ENCODE results near the gene OR1N2.
"Not testable (repeated sequence)": the region's sequence is repeated elsewhere in the genome, so short reads cannot be mapped to it uniquely, and the experiment has no call there.

OR1N2 gene, protein sequence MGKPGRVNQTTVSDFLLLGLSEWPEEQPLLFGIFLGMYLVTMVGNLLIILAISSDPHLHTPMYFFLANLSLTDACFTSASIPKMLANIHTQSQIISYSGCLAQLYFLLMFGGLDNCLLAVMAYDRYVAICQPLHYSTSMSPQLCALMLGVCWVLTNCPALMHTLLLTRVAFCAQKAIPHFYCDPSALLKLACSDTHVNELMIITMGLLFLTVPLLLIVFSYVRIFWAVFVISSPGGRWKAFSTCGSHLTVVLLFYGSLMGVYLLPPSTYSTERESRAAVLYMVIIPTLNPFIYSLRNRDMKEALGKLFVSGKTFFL

DNA sequence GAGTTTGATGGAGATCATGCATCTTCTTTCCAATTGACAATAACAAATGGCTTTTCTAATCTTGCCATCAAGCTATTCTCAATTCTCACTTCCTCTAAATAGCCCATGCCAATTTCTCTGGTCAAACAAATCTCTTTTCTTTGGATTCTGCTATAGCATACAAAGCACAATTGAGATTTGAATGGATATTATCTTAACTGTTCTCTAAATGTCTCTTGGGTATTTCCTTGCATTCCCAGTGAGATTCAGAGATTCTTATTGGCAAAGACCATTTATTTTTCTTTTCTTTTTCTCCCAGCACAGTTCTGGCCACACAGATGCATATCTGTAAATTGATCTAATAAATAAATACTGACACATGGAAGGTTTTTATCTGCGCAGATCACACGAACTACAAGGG is at the start of gene OR1N2:
Gene OR1N2 (plus strand): TSS at position 301 of the 400 bp plus-strand sequence. CDS start 100 bp downstream, outside the sequence.
- DNase-seq = no peak

DNA sequence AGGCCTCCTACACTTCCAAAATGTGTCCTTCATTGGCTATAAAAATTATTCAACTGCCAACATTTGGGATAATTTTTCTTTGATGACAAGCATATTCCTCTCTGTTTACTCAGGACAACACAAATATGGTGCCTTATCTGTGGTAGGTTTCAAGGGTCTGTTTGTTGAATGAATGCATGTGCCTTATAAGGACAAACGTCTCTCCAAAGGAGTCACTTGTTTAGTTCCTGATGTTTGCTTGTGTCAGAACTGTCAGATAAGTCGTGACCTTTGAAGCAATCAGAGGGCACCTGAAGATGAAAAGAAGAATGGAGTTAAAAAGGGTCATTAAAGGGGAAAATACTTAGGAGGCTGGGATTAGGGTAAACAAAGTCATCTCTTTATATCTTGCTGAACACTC is 45.9 kb upstream of the OR1N2 start:
- DNase-seq = no peak

DNA sequence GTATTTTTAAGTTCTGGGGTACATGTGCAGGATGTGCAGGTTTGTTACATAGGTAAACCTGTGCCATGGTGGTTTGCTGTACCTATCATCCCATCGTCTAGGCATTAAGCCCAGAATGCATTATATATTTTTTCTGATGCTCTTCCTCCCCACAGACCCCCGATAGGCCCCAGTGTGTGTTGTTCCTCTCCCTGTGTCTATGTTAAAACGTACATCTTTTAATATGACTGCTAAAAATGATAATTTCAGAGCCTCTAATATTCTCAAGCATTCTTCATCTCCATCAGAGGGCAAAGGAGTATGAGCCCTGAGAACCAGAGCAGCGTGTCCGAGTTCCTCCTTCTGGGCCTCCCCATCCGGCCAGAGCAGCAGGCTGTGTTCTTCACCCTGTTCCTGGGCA is 42.4 kb upstream of the OR1N2 start, which contains the start of gene OR1J2:
Gene OR1J2 (plus strand): TSS at position 301 of the 400 bp plus-strand sequence. CDS start 0 bp downstream, at position 301.
- no peak for DNase-seq

DNA sequence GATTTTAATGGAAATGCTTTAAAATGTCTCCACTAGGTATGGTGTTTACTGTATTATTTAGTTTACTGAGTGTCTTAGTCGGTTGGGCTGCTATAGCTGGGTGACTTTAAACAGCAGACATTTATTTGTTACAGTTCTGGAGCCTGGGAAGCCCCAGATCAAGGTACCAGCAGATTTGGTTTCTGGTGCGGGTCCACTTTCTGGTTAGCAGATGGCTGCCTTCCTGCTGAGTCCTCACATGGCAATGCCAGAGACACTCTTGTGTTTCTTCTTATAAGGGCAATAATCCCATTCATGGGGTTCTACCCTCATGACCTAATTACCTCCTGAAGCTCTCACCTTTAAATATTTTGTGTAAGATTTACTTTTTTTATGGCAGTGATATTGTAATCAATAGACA is 34.7 kb upstream of the OR1N2 start:
- DNase-seq = no peak

DNA sequence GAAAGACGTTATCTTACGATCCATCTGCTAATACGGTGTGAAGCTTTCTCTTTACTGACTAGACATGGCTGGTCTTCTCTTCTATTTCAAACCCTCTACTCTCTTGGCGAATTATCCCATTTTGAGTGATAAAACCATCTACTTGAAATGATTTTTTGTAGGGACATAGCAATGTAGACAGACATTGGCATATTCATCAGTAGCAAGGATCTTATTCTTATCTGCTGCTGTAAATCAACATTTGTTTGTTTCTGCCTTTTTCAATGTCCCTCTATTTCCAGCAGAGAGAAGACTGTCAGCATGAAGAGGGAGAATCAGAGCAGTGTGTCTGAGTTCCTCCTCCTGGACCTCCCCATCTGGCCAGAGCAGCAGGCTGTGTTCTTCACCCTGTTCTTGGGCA is 34.1 kb upstream of the OR1N2 start, which contains the start of gene OR1J4:
Gene OR1J4 (plus strand): TSS at position 301 of the 400 bp plus-strand sequence. CDS start 0 bp downstream, at position 301.
- no peak for DNase-seq

DNA sequence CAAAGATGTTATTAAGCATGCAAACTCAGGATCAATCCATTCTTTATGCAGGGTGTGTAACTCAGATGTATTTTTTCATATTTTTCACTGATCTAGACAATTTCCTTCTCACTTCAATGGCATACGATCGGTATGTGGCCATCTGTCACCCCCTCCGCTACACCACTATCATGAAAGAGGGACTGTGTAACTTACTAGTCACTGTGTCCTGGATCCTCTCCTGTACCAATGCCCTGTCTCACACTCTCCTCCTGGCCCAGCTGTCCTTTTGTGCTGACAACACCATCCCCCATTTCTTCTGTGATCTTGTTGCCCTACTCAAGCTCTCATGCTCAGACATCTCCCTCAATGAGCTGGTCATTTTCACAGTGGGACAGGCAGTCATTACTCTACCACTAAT is 33.5 kb upstream of the OR1N2 start:
- DNase-seq = no peak

DNA sequence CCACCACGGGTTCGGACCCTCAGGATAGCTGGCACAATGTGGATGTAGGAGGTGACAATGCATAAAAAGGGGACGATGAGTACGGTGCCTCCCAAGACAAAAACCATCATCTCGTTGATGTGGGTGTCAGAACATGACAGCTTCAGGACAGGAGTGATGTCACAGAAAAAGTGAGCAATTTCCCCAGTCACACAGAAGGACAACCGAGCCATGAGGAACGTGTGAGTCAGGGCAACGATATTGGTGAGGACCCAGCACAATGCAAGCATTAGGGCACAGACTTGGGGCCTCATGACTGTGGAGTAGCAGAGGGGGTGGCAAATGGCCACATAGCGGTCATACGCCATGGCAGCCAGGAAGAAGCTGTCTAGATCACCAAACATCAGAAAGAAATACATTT is 26.3 kb upstream of the OR1N2 start:
- no peak for DNase-seq

DNA sequence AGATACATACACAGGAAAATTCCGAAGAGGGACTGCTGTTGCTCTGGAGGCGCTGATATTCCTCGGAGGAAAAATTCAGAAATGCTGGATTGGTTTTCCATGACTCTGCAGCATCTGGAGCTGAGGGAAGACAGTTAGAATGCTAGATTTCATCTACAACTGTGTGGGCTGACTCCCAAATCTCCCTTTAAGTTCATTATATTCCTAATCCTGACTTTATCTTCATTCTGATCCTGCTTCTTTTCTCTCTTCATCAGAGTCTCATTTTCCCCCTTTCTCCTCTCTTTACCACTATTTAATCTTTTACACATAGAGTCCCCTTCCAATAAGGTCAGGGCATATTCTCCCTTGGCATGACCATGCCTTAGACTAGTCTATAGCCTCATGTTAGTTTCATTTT is 25.7 kb upstream of the OR1N2 start, which contains the start of gene OR1N1:
Gene OR1N1 (minus strand): TSS at position 101 of the 400 bp plus-strand sequence. CDS start 0 bp downstream, at position 101.
- no peak for DNase-seq

DNA sequence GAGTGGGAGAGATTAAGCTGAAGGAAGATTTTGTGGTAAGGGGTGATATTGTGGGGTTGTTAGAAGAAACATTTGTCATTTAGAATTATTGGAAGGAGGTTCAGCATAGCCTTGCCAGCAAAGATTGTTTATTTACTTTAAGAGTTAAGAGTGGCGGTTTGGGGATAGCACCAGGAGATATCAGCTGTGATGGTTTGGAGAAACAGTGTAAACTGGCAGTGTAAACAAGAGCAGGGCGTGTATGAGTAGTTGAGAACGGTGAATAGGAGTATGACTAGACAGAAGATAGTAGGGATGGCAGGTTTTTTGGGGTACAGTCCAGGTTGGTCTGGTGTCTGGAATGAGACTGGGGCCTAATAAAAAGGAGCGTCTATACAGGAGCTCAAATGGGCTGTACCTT is 21.8 kb upstream of the OR1N2 start:
- DNase-seq = not testable (repeated sequence)

DNA sequence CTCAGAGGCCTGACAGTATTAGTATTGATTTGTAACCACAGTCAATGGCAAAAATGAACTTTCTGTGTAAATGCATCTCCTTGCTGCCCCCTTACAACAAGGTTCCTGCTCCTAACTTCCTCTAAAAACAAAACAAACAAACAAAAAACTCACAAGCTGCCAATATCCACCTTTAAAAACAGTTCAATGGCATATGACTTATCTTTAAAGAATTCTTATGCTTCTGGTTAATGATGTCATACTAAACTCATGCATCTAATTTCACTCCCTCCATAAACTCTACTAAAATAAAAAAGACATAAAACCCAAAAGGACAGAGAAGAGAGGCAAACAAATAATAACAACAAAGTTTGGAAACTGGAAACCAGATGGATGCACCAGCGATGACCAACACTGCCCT is 16.8 kb upstream of the OR1N2 start:
- DNase-seq = no peak

DNA sequence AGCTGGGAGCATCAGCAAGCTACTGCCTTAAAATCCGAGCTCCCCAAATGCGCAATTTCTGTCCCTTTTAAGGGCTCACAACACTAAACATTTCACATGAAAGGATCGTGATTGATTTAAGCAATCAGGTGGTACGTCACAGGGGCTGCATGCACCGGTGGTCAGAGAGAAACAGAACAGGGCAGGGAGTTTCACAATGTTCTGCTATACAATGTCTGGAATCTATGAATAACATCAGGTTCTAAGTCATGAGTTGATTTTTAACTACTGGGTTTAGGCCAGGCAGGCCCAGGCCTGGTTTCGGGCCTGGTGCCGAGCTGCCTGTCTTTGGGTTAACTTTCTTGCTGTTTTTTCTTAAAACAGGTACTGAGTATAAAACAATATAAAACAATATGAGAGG is 15.8 kb upstream of the OR1N2 start:
- DNase-seq = not testable (repeated sequence)

DNA sequence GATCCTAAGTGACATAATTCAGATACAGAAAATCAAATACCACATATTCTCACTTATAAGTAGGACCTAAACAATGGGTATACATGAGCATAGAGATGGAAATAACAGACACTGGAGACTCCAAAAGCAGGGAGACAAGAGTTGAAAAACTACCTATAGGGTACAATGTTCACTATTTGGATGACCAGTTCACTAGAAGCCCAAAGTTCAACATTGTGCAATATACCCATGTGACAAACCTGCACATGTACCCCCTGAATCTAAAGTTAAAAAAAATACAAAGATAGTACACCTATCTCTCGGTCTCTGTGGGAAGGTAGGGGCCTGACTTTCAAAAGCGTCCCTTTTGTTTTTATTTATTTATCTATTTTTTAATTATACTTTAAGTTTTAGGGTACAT is 14.2 kb upstream of the OR1N2 start:
- DNase-seq = no peak

DNA sequence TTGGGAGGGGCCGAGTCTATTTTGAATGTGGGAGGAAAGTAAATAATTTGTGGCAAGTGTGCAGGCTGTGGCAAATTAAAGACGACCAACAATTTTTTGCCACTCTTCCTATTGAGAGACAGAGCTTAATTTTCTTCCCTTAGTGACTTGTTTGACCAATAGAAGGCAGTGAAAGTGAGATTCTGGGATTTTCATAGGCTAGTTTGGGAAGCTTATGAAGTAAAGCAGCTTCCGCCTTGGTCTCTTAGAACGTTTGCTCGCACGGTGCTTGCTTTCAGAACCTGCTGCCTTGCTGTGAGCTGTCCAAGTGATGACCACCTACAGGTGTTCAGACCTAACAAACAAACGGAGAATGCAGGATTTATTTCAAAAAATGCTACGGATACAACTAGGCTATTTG is 6.7 kb upstream of the OR1N2 start:
- DNase-seq = no peak

DNA sequence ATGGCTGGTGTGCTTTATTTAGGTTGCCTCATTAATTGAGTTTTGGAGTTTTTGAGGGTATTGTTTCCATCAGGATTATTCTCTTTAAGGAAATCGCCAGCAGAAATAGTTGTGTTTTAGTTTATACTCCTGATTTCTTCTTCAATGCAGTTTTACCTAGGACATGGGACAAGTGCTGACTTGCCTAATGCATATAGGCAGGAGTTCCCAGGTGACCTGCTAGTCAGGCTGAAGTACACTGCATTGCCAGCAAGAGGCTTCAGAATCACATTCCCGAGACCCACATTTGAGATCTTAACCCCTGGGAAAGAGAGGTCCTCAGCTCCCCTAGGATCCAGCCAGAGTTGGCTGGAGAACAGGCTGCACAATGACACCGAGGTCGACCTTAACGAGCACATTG is 1.5 kb upstream of the OR1N2 start:
- DNase-seq = no peak

DNA sequence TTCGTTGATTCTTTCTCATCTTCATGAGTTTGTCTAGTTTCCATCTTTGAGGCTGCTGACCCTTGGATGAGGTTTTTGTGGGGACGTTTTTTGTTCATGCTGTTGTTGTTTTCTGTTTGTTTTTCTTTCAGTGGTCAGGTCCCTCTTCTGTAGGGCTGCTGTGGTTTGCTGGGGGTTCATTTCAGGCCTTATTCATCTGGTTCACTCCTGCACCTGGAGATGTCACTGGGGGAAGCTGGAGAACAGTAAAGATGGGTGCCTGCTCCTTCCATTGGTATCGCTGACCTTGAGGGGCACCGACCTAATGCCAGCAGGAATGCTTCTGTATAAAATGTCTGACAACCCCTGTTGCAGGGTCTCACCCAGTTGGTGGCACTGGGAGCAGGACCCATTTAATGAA is 8.5 kb downstream of the OR1N2 start:
- DNase-seq = no peak

DNA sequence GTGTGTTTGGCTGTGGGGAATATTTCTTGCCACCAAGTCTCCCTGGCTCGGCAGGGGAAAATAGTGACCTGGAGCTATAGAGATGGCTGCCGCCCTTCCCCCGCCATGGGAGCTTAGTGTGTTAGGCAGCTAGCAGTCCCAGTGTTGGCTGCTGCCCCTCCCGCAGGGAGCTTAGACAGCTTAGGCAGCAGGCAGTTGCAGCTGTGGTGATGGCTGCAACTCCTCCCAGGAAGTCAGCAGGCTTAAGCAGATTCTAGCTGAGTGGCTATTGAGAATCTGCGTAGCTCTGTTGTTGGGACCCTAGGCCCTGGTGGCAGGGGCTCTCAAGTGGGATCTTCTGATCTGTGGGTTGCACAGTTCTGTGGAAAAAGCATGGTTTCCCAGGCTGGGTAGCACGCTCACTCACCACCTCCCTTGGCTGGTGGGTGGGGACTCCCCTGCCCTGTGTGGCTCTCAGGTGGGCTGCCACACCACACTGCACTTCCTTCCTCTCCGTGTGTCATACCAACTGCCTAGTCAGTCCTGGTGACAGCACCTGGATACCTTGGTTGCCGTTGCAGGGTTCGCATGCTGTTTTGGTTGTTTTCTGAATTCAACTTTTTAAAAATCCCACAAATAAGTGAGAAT is 9.3 kb downstream of the OR1N2 start:
- no peak for DNase-seq

DNA sequence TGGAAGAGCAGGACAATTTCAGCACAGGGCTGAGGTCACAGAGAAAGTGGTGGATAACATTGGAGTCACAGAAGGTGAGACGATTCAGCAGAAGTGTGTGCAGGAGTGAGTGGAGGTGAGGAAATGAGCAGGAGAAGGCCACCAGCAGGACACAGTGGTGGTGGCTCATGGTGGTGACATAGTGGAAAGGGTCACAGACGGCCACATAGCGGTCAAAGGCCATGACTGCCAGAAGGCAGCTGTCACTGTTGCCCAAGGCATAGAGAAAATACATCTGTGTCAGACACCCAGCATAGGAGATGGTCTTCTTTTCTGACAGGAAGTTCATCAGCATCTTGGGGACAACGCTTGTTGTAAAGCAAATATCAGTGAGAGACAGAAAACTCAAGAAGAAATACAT is 15.0 kb downstream of the OR1N2 start:
- DNase-seq = no peak

DNA sequence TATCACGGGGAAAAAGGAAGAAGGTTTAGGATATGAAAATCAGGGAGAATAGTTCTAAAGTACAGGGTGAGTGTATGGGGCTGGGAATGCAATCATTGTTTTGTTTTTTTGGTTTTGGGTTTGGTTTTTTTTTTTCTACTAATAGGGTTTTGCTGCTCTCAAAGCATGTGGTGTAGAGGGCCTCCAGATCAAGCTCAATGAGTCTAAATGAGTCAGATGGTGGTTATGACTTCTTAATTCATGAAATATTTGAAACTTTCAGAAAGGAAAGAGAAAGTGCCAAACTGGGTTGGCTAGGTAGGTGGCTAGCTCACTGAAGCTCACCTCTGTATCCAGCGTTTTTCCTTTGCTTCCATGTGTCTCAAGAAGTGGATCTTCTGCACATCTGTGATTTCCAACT is 19.5 kb downstream of the OR1N2 start:
- DNase-seq = no peak

DNA sequence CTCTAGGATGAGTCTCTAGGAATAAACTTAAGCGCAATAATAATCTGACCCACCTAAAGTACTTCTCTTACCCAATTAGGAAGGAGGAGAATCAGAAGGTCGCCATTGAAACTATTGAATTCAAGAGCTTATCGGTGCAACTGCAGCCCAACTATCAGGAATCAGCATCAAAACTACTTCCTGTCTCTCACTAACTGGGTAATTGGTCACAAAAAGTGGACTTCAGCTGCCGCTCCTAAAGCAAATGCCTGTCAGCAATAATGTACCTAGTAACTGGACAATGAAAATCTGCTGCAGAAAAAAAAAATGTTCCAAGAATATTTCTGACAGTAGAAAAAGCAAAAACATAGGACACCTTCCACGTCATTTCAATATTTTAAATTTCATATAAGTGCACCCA is 27.0 kb downstream of the OR1N2 start:
- no peak for DNase-seq

DNA sequence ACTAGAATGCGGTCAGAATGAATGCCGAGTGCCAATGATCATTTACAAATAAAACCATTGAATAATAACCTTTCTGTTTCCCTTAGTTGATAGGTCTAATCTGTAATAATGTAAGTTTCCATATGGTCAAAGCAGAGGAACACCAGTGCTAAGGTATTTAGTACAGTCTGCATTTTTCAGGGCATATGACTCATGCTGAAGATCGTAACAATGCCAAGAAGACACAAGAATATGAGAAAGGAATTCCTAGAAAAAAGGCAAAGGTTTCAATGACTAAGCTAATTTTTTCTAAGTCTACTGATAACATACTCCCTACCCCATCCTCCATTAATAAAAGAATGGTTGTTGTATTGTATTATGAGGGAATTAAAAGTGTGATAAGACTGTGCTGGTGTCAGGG is 27.4 kb downstream of the OR1N2 start:
- no peak for DNase-seq

DNA sequence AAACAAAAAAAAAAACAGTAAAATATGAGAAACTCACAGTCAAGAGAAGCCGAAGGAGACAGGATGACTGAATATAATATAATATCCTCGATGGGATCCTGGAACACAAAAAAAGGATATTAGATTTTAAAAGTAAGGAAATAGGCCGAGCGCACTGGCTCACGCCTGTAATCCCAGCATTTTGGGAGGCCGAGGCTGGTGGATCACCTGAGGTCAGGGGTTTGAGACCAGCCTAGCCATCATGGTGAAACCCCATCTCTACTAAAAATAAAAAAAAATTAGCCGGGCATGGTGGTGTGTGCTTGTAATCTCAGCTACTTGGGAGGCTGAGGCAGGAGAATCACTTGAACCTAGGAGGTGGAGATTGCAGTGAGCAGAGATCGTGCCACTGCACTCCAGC is 30.4 kb downstream of the OR1N2 start, which contains the start of gene OR1L8:
Gene OR1L8 (minus strand): TSS at position 101 of the 400 bp plus-strand sequence. CDS start 14,907 bp downstream, outside the sequence.
- not testable (repeated sequence) for DNase-seq
